ENCODE measurements around the gene BMI1.
"Not testable (repeated sequence)": the region's sequence is repeated elsewhere in the genome, so short reads cannot be mapped to it uniquely, and the experiment has no call there.

BMI1 gene

GRCh38 chr10:22320591-22321155 lies at the start of gene BMI1:
Gene BMI1, plus strand, starts transcription at chr10:22321099. Its CDS starts 5,351 bp downstream, at chr10:22326450.
- DNase-seq = peak; percentile 47

- no peak for DNase-seq
Measured at GRCh38 chr10:22271786-22272185, 49.1 kb upstream of the BMI1 start.

- no peak for DNase-seq
Measured at GRCh38 chr10:22278441-22278782, 42.5 kb upstream of the BMI1 start.

GRCh38 chr10:22280078-22280477 lies 40.8 kb upstream of the BMI1 start:
- DNase-seq = no peak

GRCh38 chr10:22285130-22285529 lies 35.8 kb upstream of the BMI1 start:
- DNase-seq = no peak

GRCh38 chr10:22293747-22294404 lies 27.0 kb upstream of the BMI1 start:
- no peak for DNase-seq

GRCh38 chr10:22294694-22295093 lies 26.2 kb upstream of the BMI1 start:
- no peak for DNase-seq

- no peak for DNase-seq
Measured at GRCh38 chr10:22301193-22301592, 19.7 kb upstream of the BMI1 start.

GRCh38 chr10:22303461-22303860 lies 17.4 kb upstream of the BMI1 start:
- DNase-seq = no peak

GRCh38 chr10:22305721-22306120 lies 15.2 kb upstream of the BMI1 start:
- DNase-seq = no peak

- DNase-seq = no peak
Measured at GRCh38 chr10:22308390-22308789, 12.5 kb upstream of the BMI1 start.

- no peak for DNase-seq
Measured at GRCh38 chr10:22309180-22310000, 11.5 kb upstream of the BMI1 start.

GRCh38 chr10:22310012-22310411 lies 10.9 kb upstream of the BMI1 start:
- DNase-seq = not testable (repeated sequence)

GRCh38 chr10:22310928-22311327 lies 10.0 kb upstream of the BMI1 start:
- DNase-seq = no peak

GRCh38 chr10:22314852-22315251 lies 6.0 kb upstream of the BMI1 start:
- DNase-seq = no peak

GRCh38 chr10:22315455-22316285 lies 5.2 kb upstream of the BMI1 start:
- no peak for DNase-seq

GRCh38 chr10:22316286-22317075 lies 4.4 kb upstream of the BMI1 start, which contains the start of gene COMMD3:
Gene COMMD3, plus strand, starts transcription at chr10:22316388. Its CDS starts 30 bp downstream, at chr10:22316418.
- peak; percentile 65 for DNase-seq

GRCh38 chr10:22317076-22317370 lies 3.9 kb upstream of the BMI1 start:
- no peak for DNase-seq

- DNase-seq = no peak
Measured at GRCh38 chr10:22317771-22318565, 2.9 kb upstream of the BMI1 start.

- DNase-seq = no peak
Measured at GRCh38 chr10:22318772-22319171, 2.1 kb upstream of the BMI1 start.

- no peak for DNase-seq
Measured at GRCh38 chr10:22319547-22319979, 1.3 kb upstream of the BMI1 start.
